Measurements from ENCODE around the gene BCAS1. TPM values are rescaled to one million over a fixed set of nuclear protein-coding genes. Genes with fewer than 3 reads are reported as not detected.

The BCAS1 gene
- total RNA-seq, 1 donor from 2014 or later, result 0.81 TPM

DNA sequence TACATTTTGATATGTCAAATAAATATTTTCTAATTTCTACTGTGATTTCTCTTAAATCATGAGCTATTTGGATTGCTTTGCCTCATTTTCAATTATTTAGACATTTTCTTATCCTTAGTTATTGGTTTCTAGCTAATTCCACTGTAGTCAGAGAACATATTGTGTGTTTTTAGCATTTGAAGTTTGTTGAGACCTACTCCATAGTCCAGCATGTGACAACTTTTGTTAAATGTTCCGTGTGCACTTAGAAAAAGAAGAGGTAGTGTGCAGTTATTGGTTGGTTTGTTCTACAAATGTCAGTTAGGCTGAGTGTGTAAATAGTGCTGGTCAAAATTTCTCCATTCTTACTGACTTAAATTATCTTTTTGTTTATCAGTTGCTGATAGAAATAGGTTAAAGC lies 138.8 kb downstream of the BCAS1 start:
- H3K36me3 Mint-ChIP-seq (ENCODE audit: insufficient read depth), result no peaks in the 10 kb centered on the region
- peaks cover 10% of the 10 kb centered on the region for H3K27me3 Mint-ChIP-seq
- peaks cover 4% of the 10 kb centered on the region for H3K9me3 Mint-ChIP-seq (ENCODE audit: low read depth)
- no peak overlapping the region for H3K27ac Mint-ChIP-seq
- no peak overlapping the region for H3K4me3 Mint-ChIP-seq (ENCODE audit: low read depth)
- peaks cover 11% of the 10 kb centered on the region for H3K4me1 Mint-ChIP-seq (ENCODE audit: low read depth)
- TF ChIP-seq, protein P1, sequence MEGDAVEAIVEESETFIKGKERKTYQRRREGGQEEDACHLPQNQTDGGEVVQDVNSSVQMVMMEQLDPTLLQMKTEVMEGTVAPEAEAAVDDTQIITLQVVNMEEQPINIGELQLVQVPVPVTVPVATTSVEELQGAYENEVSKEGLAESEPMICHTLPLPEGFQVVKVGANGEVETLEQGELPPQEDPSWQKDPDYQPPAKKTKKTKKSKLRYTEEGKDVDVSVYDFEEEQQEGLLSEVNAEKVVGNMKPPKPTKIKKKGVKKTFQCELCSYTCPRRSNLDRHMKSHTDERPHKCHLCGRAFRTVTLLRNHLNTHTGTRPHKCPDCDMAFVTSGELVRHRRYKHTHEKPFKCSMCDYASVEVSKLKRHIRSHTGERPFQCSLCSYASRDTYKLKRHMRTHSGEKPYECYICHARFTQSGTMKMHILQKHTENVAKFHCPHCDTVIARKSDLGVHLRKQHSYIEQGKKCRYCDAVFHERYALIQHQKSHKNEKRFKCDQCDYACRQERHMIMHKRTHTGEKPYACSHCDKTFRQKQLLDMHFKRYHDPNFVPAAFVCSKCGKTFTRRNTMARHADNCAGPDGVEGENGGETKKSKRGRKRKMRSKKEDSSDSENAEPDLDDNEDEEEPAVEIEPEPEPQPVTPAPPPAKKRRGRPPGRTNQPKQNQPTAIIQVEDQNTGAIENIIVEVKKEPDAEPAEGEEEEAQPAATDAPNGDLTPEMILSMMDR (IDR thresholded peaks at IDR 0.05; ENCODE audit: unreplicated experiment), result no peak
- DNase-seq (ENCODE audit: low spot score, unreplicated experiment), result no peak

DNA sequence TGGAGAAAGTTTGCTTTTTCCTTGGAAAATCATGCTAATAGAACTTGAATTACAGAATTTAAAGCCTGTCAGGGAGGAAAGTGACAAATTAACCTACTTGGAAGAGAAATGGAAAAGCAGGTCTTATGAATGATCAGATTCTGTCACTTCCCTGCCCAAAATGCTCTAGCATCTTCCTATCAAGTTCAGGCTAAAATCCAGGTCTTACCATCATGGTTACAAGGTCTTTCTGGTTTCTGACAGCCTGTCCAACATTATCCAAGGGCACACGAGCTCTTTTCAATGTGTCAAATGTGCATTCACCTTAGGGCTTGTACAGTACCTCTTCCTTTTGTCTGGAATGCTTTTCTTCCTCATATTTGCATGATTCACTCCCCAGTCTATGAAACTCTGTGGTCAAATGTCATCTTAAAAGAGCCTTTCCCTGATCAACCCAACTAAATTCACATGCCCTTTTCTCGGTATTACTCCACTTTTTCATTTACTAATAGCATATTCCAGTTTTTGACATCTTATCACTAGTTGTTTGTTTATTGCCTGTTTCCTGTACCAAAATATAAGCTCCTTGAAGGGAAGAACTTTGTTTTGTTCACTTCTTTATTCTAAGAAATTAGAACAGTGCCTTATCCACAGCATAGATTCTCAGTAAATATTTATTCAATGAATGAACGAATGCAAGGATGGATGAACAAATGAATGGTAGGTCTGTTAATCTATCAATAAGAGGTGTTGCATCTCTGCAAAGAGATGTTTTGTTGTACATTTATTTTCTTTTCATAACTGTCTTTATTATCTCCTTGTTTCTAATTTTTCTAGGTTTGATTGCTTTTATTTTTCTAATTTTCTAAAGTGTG lies 139.5 kb downstream of the BCAS1 start:
- DNase-seq (ENCODE audit: low spot score, unreplicated experiment), result no peak
- Mint-ChIP-seq H3K27me3 (peaks cover 10% of the 10 kb centered on the region), H3K4me3 (ENCODE audit: low read depth) (no peak overlapping the region), H3K4me1 (ENCODE audit: low read depth) (peaks cover 11% of the 10 kb centered on the region), H3K36me3 (ENCODE audit: insufficient read depth) (no peaks in the 10 kb centered on the region), H3K27ac (no peak overlapping the region), H3K9me3 (ENCODE audit: low read depth) (peaks cover 4% of the 10 kb centered on the region)
- TF ChIP-seq, protein P1 (IDR thresholded peaks at IDR 0.05; ENCODE audit: unreplicated experiment), result no peak

DNA sequence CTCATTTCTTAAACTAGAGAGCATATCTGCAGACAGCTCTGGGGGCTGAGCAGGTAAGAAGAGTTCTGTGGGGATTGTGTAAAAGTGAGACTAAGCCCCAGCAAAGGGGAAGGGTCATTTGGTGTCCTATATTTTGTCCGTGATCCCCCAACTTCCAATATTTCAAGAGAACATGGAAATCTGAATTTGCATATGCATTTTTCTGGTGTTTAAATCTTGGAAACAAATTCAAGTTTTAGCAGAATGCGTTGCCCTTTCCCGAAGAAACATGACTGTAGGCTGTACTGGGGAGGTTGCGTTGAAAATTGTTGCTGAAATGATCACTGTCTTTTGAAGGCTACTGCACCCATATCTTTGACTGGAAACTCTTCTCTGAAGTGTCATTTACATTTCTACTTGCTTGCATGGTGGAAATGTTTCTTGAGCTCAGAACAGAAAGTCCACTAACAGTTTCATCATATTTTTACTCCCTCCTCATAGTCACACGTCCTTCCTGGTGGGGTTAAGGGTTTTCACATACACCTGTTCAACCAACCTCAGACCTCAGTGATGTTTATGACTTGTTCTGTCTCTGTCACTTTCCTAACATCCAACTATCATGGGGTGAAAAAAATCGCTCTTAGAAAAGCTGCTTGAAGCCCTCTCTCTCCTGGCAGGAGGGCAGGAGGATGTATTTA lies 140.3 kb downstream of the BCAS1 start:
- no peak for DNase-seq (ENCODE audit: low spot score, unreplicated experiment)
- Mint-ChIP-seq H3K36me3 (ENCODE audit: insufficient read depth) (no peaks in the 10 kb centered on the region), H3K27ac (no peak overlapping the region), H3K4me1 (ENCODE audit: low read depth) (peaks cover 9% of the 10 kb centered on the region), H3K4me3 (ENCODE audit: low read depth) (no peak overlapping the region), H3K27me3 (peaks cover 7% of the 10 kb centered on the region), H3K9me3 (ENCODE audit: low read depth) (peaks cover 4% of the 10 kb centered on the region)
- TF ChIP-seq, protein P1 (IDR thresholded peaks at IDR 0.05; ENCODE audit: unreplicated experiment), result no peak

DNA sequence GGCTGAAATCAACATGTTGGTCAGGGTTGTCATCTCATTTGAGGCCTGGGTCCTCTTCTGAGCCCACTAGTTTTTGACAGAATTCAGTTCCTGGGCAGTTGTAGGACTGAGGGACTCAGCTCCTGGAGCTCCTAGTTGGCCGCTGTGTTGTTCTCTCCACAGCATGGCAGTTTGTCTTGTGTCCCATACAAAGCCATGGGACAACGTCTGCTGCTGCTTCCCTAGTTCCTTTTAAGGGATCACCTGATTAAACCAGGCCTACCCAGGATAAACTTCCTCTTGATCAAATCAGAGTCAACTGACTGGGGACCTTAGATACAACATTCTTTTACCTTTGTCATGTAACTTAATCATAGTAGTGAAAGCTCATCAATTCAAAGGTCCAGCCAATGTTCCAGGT lies 141.0 kb downstream of the BCAS1 start:
- H3K9me3 Mint-ChIP-seq (ENCODE audit: low read depth), result peaks cover 4% of the 10 kb centered on the region
- DNase-seq (ENCODE audit: low spot score, unreplicated experiment), result no peak
- H3K27me3 Mint-ChIP-seq, result peaks cover 7% of the 10 kb centered on the region
- no peaks in the 10 kb centered on the region for H3K36me3 Mint-ChIP-seq (ENCODE audit: insufficient read depth)
- no peak overlapping the region for H3K4me3 Mint-ChIP-seq (ENCODE audit: low read depth)
- no peak overlapping the region for H3K27ac Mint-ChIP-seq
- peaks cover 9% of the 10 kb centered on the region for H3K4me1 Mint-ChIP-seq (ENCODE audit: low read depth)
- TF ChIP-seq, protein P1 (IDR thresholded peaks at IDR 0.05; ENCODE audit: unreplicated experiment), result no peak

DNA sequence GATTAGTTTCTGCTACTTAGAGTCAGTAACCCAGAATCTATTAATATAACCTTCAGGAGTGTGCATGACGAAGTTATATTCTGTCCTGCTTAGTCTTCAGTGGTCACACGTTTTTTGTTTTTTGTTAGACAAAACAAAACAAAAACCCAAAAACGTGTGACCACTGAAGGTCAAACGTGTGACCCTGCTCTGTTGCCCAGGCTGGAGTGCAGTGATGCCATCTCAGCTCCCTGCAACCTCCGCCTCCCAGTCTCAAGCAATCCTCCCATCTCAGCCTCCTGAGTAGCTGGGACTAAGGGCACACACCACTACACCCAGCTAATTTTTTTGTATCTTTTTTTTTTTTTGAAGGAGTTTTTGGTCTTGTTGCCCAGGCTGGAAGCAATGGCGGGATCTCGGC lies 142.4 kb downstream of the BCAS1 start:
- H3K4me3 Mint-ChIP-seq (ENCODE audit: low read depth), result no peak overlapping the region
- TF ChIP-seq, protein P1 (IDR thresholded peaks at IDR 0.05; ENCODE audit: unreplicated experiment), result no peak
- peaks cover 7% of the 10 kb centered on the region for H3K27me3 Mint-ChIP-seq
- no peaks in the 10 kb centered on the region for H3K36me3 Mint-ChIP-seq (ENCODE audit: insufficient read depth)
- no peak overlapping the region for H3K27ac Mint-ChIP-seq
- peaks cover 9% of the 10 kb centered on the region for H3K4me1 Mint-ChIP-seq (ENCODE audit: low read depth)
- DNase-seq (ENCODE audit: low spot score, unreplicated experiment), result no peak
- H3K9me3 Mint-ChIP-seq (ENCODE audit: low read depth), result peaks cover 4% of the 10 kb centered on the region
